SIG-M5 (cell line): ENCODE results near the gene ZBTB3.
A peak's percentile ranks its signal among the peaks of the same experiment; 100 is the strongest.
"Not testable (repeated sequence)": the region's sequence is repeated elsewhere in the genome, so short reads cannot be mapped to it uniquely, and the experiment has no call there.

Experiments used
- DNase-seq: peaks from one replicate; lab custom pipeline; 2025; lab: John Stamatoyannopoulos, UW

ZBTB3 gene

GRCh38 chr11:62753736-62754603 lies at the start of gene ZBTB3:
Gene ZBTB3 (minus strand): TSS chr11:62754160. CDS start chr11:62753664, 496 bp downstream.
- DNase-seq: peak; percentile 99

- DNase-seq: no peak
Observed at GRCh38 chr11:62801071-62801470, 47.1 kb upstream of the ZBTB3 start.

DNA sequence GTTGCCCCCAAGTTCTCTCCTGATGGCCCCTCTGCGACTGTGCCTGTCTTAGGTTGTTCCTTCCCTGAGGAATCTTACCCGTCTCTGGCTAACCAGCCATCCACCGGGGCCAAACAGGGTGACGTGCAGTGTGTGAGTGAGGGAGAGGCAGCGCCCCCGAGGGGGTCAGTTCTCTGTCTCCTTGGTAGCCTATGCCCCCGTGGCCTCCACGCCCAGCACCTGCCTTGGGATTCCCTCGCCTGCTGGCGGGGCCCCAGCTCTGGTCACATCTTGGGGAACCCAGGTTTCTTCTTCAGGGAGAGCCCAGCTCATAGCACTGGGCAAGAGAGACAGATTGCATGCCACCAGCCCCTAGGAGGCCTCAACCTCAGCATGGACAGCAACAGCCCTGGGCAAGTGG lies 45.5 kb upstream of the ZBTB3 start:
- DNase-seq: no peak

DNA sequence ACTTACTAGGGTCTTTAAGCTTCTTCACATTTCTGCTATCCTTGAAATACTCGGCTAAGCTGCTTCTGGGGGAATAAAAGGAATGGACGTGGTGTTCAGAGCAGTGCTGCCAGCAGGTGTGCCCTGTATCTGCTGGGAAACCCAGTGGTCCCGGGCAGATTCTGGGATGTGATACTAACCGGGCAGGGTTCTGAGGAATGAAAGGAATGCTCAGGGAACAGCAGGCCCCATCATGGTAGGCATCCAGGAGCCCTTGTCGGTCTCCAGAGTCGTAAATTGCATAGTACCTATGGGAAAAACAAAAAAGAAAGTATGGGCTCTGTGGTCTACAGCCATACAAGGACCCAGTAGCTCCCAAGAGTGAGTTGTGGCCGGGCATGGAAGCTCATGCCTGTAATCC lies 42.3 kb upstream of the ZBTB3 start:
- no peak for DNase-seq

DNA sequence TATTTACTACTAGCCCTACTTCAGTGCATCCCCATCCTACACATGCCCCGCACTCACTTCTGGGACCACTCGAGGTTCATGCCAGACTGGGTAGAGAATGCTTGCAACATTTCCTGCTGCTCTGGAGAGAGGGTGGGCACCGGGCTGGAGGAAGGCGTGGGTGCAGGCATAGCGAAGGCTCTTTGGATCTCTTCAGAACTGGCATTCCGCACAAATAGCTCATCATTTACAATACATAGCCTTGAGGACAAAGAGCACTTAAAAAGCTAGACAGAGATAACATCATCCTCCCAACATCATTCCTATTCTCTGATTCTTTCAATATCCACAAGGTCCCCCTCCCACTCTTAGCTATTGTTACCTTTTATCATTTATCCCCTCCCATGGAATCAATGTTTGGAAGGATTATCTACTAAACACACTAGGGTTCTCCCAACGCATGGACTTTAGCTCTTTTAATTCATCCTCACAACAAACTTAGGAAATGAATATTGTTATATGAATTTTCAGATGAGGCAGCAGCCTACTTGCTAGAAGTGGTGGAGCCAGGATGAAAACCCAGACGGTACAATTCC lies 40.3 kb upstream of the ZBTB3 start:
- no peak for DNase-seq

GRCh38 chr11:62792202-62792575 lies 38.2 kb upstream of the ZBTB3 start:
- no peak for DNase-seq

DNA sequence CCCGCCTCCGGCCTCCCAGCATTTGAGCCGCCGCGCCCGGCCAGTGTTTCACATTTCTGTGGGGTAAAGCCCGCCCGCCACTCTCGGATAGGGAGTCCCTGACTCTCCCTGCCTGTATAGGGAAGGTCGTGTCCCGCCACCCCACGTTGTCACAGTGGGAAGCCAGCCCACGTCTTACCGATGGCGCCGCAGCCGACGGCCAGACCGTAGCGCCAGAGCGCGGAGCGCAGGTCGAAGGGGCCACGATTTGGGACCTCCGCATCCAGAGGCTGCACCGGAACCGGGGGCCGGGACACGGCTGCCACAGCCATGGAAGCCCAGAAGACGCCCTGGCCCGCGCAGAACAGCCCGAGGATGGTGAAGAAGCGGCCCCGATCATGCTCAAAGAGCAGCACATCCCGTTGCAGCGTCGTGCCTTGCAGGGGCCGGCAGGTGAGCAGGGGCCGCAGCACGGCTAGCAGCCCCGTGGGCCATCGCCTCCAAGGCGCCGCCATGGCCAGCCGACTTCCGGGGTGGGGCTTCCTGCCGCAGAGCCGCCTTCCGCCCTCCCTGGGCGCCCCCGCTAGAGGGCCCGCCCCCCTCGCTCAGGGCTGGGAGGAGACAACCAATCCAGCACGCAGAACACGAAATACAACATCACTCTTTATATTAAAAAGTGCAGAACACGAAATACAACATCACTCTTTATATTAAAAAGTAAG lies 37.7 kb upstream of the ZBTB3 start, which contains the start of gene TMEM223:
Gene TMEM223, minus strand, starts transcription at position 506 of the 701 bp plus-strand sequence. Its CDS starts 12 bp downstream, at position 494.
- DNase-seq: no peak

GRCh38 chr11:62789576-62789975 lies 35.6 kb upstream of the ZBTB3 start:
- no peak for DNase-seq

GRCh38 chr11:62788991-62789390 lies 35.0 kb upstream of the ZBTB3 start:
- DNase-seq: no peak

- DNase-seq: peak; percentile 81
Observed at GRCh38 chr11:62787005-62787759, 33.2 kb upstream of the ZBTB3 start, which contains the start of gene TMEM179B. Gene TMEM179B (plus strand): TSS chr11:62787402. CDS start chr11:62787432, 30 bp downstream.

GRCh38 chr11:62786318-62787004 lies 32.5 kb upstream of the ZBTB3 start:
- DNase-seq: no peak

DNA sequence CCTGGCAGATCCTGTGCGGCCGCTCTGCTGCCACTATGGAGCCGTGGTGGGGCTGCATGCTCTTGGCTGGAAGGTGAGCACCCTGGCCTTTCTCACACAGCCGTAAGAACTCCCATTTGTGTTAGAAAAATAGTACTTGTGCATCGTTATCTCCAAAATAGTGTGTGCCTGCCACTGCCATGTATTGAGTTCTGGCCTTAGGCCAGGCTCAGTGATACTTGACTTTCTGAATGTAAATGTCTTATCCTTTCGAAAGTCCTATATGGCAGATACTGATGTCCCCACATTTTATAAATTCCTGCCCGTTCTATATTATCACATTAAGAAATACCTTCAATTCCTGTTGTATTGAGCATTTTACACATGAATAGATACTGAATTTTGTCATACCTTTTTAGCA lies 28.8 kb upstream of the ZBTB3 start:
- no peak for DNase-seq

- DNase-seq: no peak
Observed at GRCh38 chr11:62778441-62778840, 24.5 kb upstream of the ZBTB3 start.

- DNase-seq: no peak
Observed at GRCh38 chr11:62777389-62777788, 23.4 kb upstream of the ZBTB3 start.

GRCh38 chr11:62775646-62776045 lies 21.7 kb upstream of the ZBTB3 start:
- no peak for DNase-seq

DNA sequence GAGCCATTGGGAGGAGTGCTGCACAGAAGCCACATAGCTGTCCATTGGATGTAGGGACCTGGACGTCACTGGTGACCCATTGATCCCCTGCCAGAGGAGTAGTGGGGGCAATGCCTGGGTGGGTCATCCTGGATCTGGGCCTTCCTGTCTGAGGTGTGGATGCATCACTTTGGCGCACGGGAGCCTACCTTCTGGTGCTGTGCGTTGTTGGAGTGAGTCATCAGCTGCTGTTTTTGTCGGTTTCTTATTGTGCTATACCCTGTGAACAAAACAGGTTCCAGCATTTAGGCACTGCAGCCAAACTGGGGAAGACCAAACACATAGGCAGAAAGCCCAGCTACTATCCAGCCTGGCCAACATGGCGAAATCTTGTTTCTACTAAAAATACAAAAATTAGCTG lies 20.4 kb upstream of the ZBTB3 start:
- DNase-seq: no peak

DNA sequence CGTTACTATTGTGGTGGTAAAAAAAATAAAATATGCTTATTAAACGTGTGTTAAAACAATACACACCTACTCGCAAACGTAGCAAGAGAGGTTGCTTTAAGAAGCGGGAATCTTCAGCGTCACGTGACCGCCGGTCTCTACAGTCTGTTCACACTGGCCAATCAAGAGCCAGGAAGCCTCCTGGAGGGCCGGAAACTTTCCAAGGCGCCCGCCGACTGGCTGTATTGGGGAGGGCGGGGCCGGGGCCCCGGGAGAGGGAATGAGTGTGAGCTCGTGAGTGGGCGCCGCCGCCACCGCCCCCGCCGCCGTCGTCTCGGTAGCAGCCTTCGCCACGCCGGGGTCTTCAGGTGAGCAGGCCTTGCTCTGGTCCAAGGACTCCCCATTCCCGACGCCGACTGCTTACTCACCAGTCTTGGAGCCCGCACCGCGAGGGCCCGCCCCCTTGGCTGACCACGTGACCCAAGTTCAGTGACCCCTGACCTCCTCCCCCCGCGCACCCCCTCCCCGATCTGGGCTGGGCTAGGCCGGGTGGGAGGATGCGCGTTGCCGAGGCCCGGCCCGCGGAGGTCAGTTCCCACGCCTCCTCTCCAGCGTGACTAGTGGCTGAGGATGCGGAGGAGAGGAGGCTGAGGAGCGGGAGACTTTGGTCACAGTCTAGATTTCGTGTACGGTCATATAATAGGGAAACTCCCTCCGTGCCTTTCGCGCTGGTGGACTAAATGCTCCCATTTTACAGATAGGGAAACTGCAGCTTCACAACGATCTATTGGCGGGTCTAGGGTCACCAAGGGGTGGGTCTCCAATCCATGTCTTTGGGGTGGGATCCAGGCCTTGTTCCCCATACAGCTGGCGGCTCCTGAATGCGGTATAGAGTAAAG lies 17.4 kb upstream of the ZBTB3 start, which contains the start of gene TAF6L:
Gene TAF6L, plus strand, starts transcription at position 253 of the 878 bp plus-strand sequence. CDS start 4,388 bp downstream, outside the sequence.
- DNase-seq: peak; percentile 71

GRCh38 chr11:62770778-62771143 lies 16.8 kb upstream of the ZBTB3 start:
- no peak for DNase-seq

DNA sequence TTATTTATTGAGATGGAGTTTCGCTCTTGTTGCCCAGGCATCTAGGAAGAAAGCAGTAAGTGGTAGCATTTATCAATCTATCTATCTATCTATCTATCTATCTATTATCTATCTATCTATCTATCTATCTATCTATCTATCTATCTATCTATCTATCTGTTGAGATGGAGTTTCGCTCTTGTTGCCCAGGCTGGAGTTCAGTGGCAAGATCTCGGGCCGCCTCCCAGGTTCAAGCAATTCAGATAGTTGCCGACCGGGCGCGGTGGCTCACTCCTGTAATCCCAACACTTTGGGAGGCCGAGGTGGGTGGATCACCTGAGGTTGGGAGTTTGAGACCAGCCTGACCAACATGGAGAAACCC lies 6.9 kb upstream of the ZBTB3 start:
- not testable (repeated sequence) for DNase-seq
